H1 (cell line): Measurements from ENCODE around the gene APOL1. TPM values are rescaled to one million over a fixed set of nuclear protein-coding genes. Genes with fewer than 3 reads are reported as not detected.

Source experiments
- CTCF ChIA-PET: fragments of 300-600 bp; sonication (Branson Sonifier 250); formaldehyde crosslinking; loops from one replicate; lab custom pipeline; 2021; ENCODE audit not compliant: partially characterized antibody; lab: Charles Lee
- POLR2A ChIA-PET: fragments of 300-600 bp; sonication (Branson Sonifier 250); formaldehyde crosslinking; loops from one replicate; lab custom pipeline; 2021; ENCODE audit warnings: inconsistent platforms; ENCODE audit not compliant: partially characterized antibody; lab: Charles Lee
- DNase-seq, 2 experiments: peaks; one replicate each; pipeline versions ENCODE4 v3.0.0 to v3.0.0-alpha.2; 2010 to 2022; ENCODE audit warnings: low spot score in 2 of 2, low read depth in 1 of 2, mixed read lengths in 1 of 2
- FAIRE-seq: peaks from 2 replicates; lab custom pipeline; 2011; peaks lifted over from hg19 to GRCh38; lab: Jason Lieb, UNC
- H2AFZ ChIP-seq: 2 replicates; pipeline ENCODE4 v1.8.1; 2012; ENCODE audit warnings: low read length, inconsistent platforms
- H2AK5ac ChIP-seq: 2 replicates; pipeline ENCODE4 v1.6.1; 2013; ENCODE audit warnings: low read depth, low read length
- H2BK120ac ChIP-seq: replicated peaks from 2 replicates; pipeline ENCODE3; 2013; ENCODE audit warnings: low read depth, low read length, inconsistent platforms
- H2BK12ac ChIP-seq: 2 replicates; pipeline ENCODE4 v1.6.1; 2013; ENCODE audit warnings: low read depth, low read length
- H2BK15ac ChIP-seq: 2 replicates; pipeline ENCODE4 v1.6.1; 2013; ENCODE audit warnings: low read length
- H2BK20ac ChIP-seq: 2 replicates; pipeline ENCODE4 v1.6.1; 2013; ENCODE audit warnings: low read length
- H2BK5ac ChIP-seq: 2 replicates; pipeline ENCODE4 v1.6.1; 2013; ENCODE audit warnings: low read depth, low read length
- H3K14ac ChIP-seq: 2 replicates; pipeline ENCODE4 v1.6.1; 2013; ENCODE audit warnings: inconsistent platforms; ENCODE audit not compliant: insufficient read length
- H3K18ac ChIP-seq: 2 replicates; pipeline ENCODE4 v1.6.1; 2013; ENCODE audit warnings: low read length; ENCODE audit errors: extremely low read depth
- H3K23ac ChIP-seq: 2 replicates; pipeline ENCODE4 v1.6.1; 2013; ENCODE audit warnings: inconsistent platforms; ENCODE audit not compliant: insufficient read length
- H3K23me2 ChIP-seq: 2 replicates; pipeline ENCODE4 v1.6.1; 2013; ENCODE audit warnings: low read depth, low read length
- H3K27ac ChIP-seq: 2 replicates; pipeline ENCODE4 v1.6.1; 2011; ENCODE audit warnings: low read depth, low read length, inconsistent platforms
- H3K27me3 ChIP-seq, 4 experiments: replicated peaks in 1 of 4; 1 replicate in 1 of 4; 2 replicates in 3 of 4; pipeline versions ENCODE4 v1.6.1 to v1.8.1; 2011 to 2013; ENCODE audit warnings: low read length in 3 of 4, mild to moderate bottlenecking in 3 of 4, inconsistent platforms in 2 of 4, mixed read lengths in 2 of 4, moderate library complexity in 1 of 4; ENCODE audit not compliant: control insufficient read depth in 3 of 4, insufficient read depth in 3 of 4; ENCODE audit errors: extremely low read depth in 1 of 4
- H3K36me3 ChIP-seq, 4 experiments: 2 replicates each; pipeline versions ENCODE4 v1.6.1 to v1.8.1; 2011 to 2013; ENCODE audit warnings: mild to moderate bottlenecking in 4 of 4, low read length in 3 of 4, moderate library complexity in 2 of 4, control low read depth in 1 of 4, inconsistent platforms in 1 of 4; ENCODE audit not compliant: insufficient read depth in 4 of 4, control insufficient read depth in 2 of 4
- H3K4ac ChIP-seq: replicated peaks from 2 replicates; pipeline ENCODE3; 2013; ENCODE audit warnings: low read length, low read depth, mixed read lengths, inconsistent platforms; ENCODE audit not compliant: insufficient read length
- H3K4me1 ChIP-seq, 4 experiments: replicated peaks in 1 of 4; 1 replicate in 1 of 4; 2 replicates in 3 of 4; pipeline versions ENCODE4 v1.6.1 to v1.8.1; 2011 to 2013; ENCODE audit warnings: low read length in 3 of 4, inconsistent platforms in 2 of 4, mixed read lengths in 1 of 4; ENCODE audit not compliant: insufficient read depth in 4 of 4, control insufficient read depth in 3 of 4
- H3K4me2 ChIP-seq, 2 experiments: 2 replicates each; pipeline versions ENCODE4 v1.6.1 to v1.8.1; 2011 to 2013; ENCODE audit warnings: low read depth in 2 of 2, low read length in 2 of 2, control low read depth in 1 of 2, inconsistent platforms in 1 of 2, mild to moderate bottlenecking in 1 of 2; ENCODE audit not compliant: insufficient read depth in 1 of 2
- H3K4me3 ChIP-seq, 4 experiments: fragments of 200-600, 300-600 bp in 1 of 4; sonication (generic), shearing (Covaris generic), sonication (Bioruptor Twin) in 1 of 4; 2 replicates each; pipeline versions ENCODE4 v1.5.1 to v1.8.1; 2011 to 2016; ENCODE audit warnings: low read length in 4 of 4, low read depth in 3 of 4, control low read depth in 2 of 4, inconsistent platforms in 2 of 4, mild to moderate bottlenecking in 2 of 4, mixed read lengths in 1 of 4, moderate library complexity in 1 of 4; ENCODE audit not compliant: insufficient read depth in 2 of 4; ENCODE audit errors: extremely low read depth in 1 of 4
- H3K56ac ChIP-seq: replicated peaks from 2 replicates; pipeline ENCODE3; 2013; ENCODE audit warnings: low read depth, mild to moderate bottlenecking, mixed read lengths, low read length, inconsistent platforms; ENCODE audit not compliant: insufficient read length
- H3K79me1 ChIP-seq: 2 replicates; pipeline ENCODE4 v1.6.1; 2013; ENCODE audit warnings: low read depth, low read length, control low read depth
- H3K79me2 ChIP-seq, 2 experiments: 2 replicates each; pipeline versions ENCODE4 v1.6.1 to v1.8.1; 2012 to 2013; ENCODE audit warnings: low read length in 2 of 2, mild to moderate bottlenecking in 2 of 2, inconsistent platforms in 1 of 2; ENCODE audit not compliant: insufficient read depth in 2 of 2, control insufficient read depth in 1 of 2
- H3K9ac ChIP-seq, 4 experiments: replicated peaks in 1 of 4; 1 replicate in 1 of 4; 2 replicates in 3 of 4; pipeline versions ENCODE4 v1.6.1 to v1.8.1; 2011 to 2013; ENCODE audit warnings: low read depth in 3 of 4, low read length in 3 of 4, control low read depth in 2 of 4, mild to moderate bottlenecking in 2 of 4, moderate library complexity in 2 of 4, inconsistent platforms in 1 of 4; ENCODE audit errors: extremely low read depth in 1 of 4
- H3K9me3 ChIP-seq, 2 experiments: 2 replicates each; pipeline versions ENCODE4 v1.6.1 to v1.8.1; 2012 to 2013; ENCODE audit warnings: mild to moderate bottlenecking in 2 of 2, moderate library complexity in 2 of 2, control low read depth in 1 of 2, inconsistent platforms in 1 of 2, low read depth in 1 of 2, low read length in 1 of 2, mixed read lengths in 1 of 2; ENCODE audit not compliant: insufficient read depth in 2 of 2
- H4K20me1 ChIP-seq, 2 experiments: replicated peaks in 1 of 2; 2 replicates each; pipeline versions ENCODE3 to v1.8.1; 2011 to 2013; ENCODE audit warnings: inconsistent platforms in 2 of 2, low read length in 2 of 2, mild to moderate bottlenecking in 1 of 2; ENCODE audit not compliant: insufficient read depth in 2 of 2, control insufficient read depth in 1 of 2
- H4K5ac ChIP-seq: 2 replicates; pipeline ENCODE4 v1.6.1; 2013; ENCODE audit warnings: low read length, low read depth, mixed read lengths, inconsistent platforms; ENCODE audit not compliant: insufficient read length
- H4K8ac ChIP-seq: 2 replicates; pipeline ENCODE4 v1.8.0; 2013; ENCODE audit warnings: mild to moderate bottlenecking, moderate library complexity, low read length, inconsistent platforms; ENCODE audit not compliant: insufficient read depth; ENCODE audit errors: extremely low read depth
- H4K91ac ChIP-seq: replicated peaks from 2 replicates; pipeline ENCODE3; 2013; ENCODE audit warnings: low read length, mixed read lengths, inconsistent platforms; ENCODE audit not compliant: insufficient read length
- ATF3 ChIP-seq: IDR thresholded peaks from 2 replicates; pipeline ENCODE4 v1.6.1; 2011; ENCODE audit warnings: low read depth, mild to moderate bottlenecking, low read length; ENCODE audit not compliant: insufficient read depth
- CBX8 ChIP-seq: fragments of 300-800, 300-1000 bp; sonication (generic); IDR thresholded peaks from 2 replicates; pipeline ENCODE4 v1.7.1; 2016; ENCODE audit warnings: low read depth, low read length, borderline replicate concordance
- CTCF ChIP-seq, 3 experiments: IDR thresholded peaks; 1 replicate in 2 of 3; 2 replicates in 1 of 3; pipeline versions ENCODE4 v1.5.1 to v1.6.1; 2011; ENCODE audit warnings: low read length in 3 of 3, mild to moderate bottlenecking in 3 of 3, inconsistent platforms in 2 of 3, low read depth in 1 of 3, moderate library complexity in 1 of 3; ENCODE audit not compliant: insufficient read depth in 1 of 3; ENCODE audit errors: control extremely low read depth in 1 of 3
- EZH2 ChIP-seq: fragments of 200-600 bp; sonication (generic); IDR thresholded peaks from 2 replicates; pipeline ENCODE4 v1.7.1; 2012; ENCODE audit warnings: low read depth, mild to moderate bottlenecking, moderate library complexity, low read length, inconsistent platforms; ENCODE audit not compliant: severe bottlenecking
- MAFK ChIP-seq: IDR thresholded peaks from 2 replicates; pipeline ENCODE4 v1.6.1; 2012; ENCODE audit warnings: low read depth, mild to moderate bottlenecking, improper control_type of control experiment, low read length
- POLR2A ChIP-seq, 2 experiments: IDR thresholded peaks; 1 replicate in 1 of 2; 2 replicates in 1 of 2; pipeline ENCODE4 v1.6.1; 2011; ENCODE audit warnings: low read depth in 2 of 2, low read length in 2 of 2, mild to moderate bottlenecking in 2 of 2; ENCODE audit errors: control extremely low read depth in 1 of 2
- SP2 ChIP-seq: IDR thresholded peaks from 2 replicates; pipeline ENCODE4 v1.6.1; 2012; ENCODE audit warnings: mild to moderate bottlenecking, low read length, inconsistent platforms
- SUZ12 ChIP-seq: fragments of 200-600 bp; sonication (generic); IDR thresholded peaks from 2 replicates; pipeline ENCODE4 v1.6.1; 2012; ENCODE audit warnings: mild to moderate bottlenecking, inconsistent platforms, low read length, moderate library complexity, mixed read lengths
- YY1 ChIP-seq: IDR thresholded peaks from 2 replicates; pipeline ENCODE4 v1.6.1; 2011; ENCODE audit warnings: low read depth, mild to moderate bottlenecking, low read length
- ZNF274 ChIP-seq: IDR thresholded peaks from 2 replicates; pipeline ENCODE4 v1.7.0; 2012; ENCODE audit warnings: low read length, borderline replicate concordance; ENCODE audit errors: extremely low read depth
- WGBS, 2 experiments: shearing (Covaris generic) in 1 of 2; methylation state at CpG; one replicate each; pipeline versions ENCODE4 v1.1.6 to v1.1.7; 2013 to 2015; ENCODE audit warnings: low lambda C conversion rate in 2 of 2, mixed read lengths in 2 of 2, inconsistent platforms in 1 of 2, low coverage in 1 of 2, missing lambda C conversion rate in 1 of 2; ENCODE audit not compliant: insufficient replicate concordance in 2 of 2, insufficient coverage in 1 of 2, insufficient read length in 1 of 2; ENCODE audit errors: extremely low coverage in 1 of 2, missing lambda C conversion rate in 1 of 2; 5-methylcytosine and 5-hydroxymethylcytosine counted together
- polyA plus RNA-seq, 7 experiments: library from polyadenylated mRNA; depleted of rRNA in 3 of 7; stranded (reverse) in 5 of 7; unstranded in 2 of 7; fragments of >200 nt in 5 of 7; fragments of 200-250 nt in 2 of 7; gene quantifications; 1 replicate in 5 of 7; 2 replicates in 1 of 7; 4 replicates in 1 of 7; pipeline versions ENCODE4 v1.2.1 to v1.2.3, GENCODE V29; 2011 to 2013; ENCODE audit warnings: missing spikeins in 2 of 7, mixed read lengths in 2 of 7
- total RNA-seq: library from RNA; stranded (reverse); fragmentation: NEBNext Ultra II Directional; extraction: Animal tissue kit (Norgen Biotek cat#: 25700); gene quantifications from 2 replicates; pipeline ENCODE4 v1.2.1, GENCODE V29; 2021

The APOL1 gene
- total and polyA plus RNA-seq, 2 of the 8 experiments (the other 6 are each of a cell fraction or from before 2014, with no cell fraction given), result not detected

- Histone ChIP-seq H3K9ac (no peak overlapping the region), H3K4ac (no peak overlapping the region), H4K8ac (no peak overlapping the region), H3K27ac (no peak overlapping the region), H3K4me2 (no peak overlapping the region), H3K56ac (no peak overlapping the region), H2BK12ac (no peak overlapping the region), H3K79me2 (no peaks in the 10 kb centered on the region), H2BK120ac (no peak overlapping the region), H2AK5ac (no peak overlapping the region), H2AFZ (no peak overlapping the region), H2BK5ac (no peak overlapping the region), H3K79me1 (no peaks in the 10 kb centered on the region), H3K14ac (no peak overlapping the region), H3K9me3 (peaks cover 0 to 4% of the 10 kb centered on the region in 2 experiments; a peak in 1 of 4 replicates), H2BK20ac (no peak overlapping the region), H3K4me3 (no peak overlapping the region), H4K5ac (no peak overlapping the region), H4K91ac (no peak overlapping the region), H3K23me2 (no peaks in the 10 kb centered on the region), H3K27me3 (no peaks in the 10 kb centered on the region), H3K4me1 (no peaks in the 10 kb centered on the region), H3K23ac (no peak overlapping the region), H3K36me3 (no peaks in the 10 kb centered on the region), H3K18ac (no peak overlapping the region), H4K20me1 (no peaks in the 10 kb centered on the region), H2BK15ac (no peak overlapping the region)
- WGBS, 2 experiments, result 93% methylated on average over 1 of the region's 1 CpG; no CpG with 5 or more reads in 1 of the 2 experiments
- TF ChIP-seq ATF3, result no peak
- no peak for TF ChIP-seq POLR2A (IDR thresholded peaks at IDR 0.05; ENCODE audit: control extremely low read depth in 1 of 2, low read depth in 2 of 2, low read length in 2 of 2)
- no peak for TF ChIP-seq SP2
- no peak for TF ChIP-seq CTCF (IDR thresholded peaks at IDR 0.05; ENCODE audit: control extremely low read depth in 1 of 3, insufficient read depth in 1 of 3, low read depth in 1 of 3, low read length in 3 of 3)
- no peak for TF ChIP-seq ZNF274
- TF ChIP-seq EZH2, result no peak
- TF ChIP-seq SUZ12, result no peak
- TF ChIP-seq MAFK, result no peak
- TF ChIP-seq YY1, result no peak
- TF ChIP-seq CBX8, result no peak
- no peak for FAIRE-seq
- no peak for DNase-seq
- CTCF ChIA-PET, result interaction anchor here (1.6 kb wide), 2 partner anchors 9 to 13 kb away, joined by 3 to 7 read pairs; no protein-coding TSS in a partner anchor
- POLR2A ChIA-PET, result interaction anchor here (1.0 to 1.1 kb wide), 2 partner anchors 31 to 122 kb away, joined by 3 read pairs; partner anchors contain the start of gene APOL2
These were observed 44.7 kb upstream of the APOL1 start for GRCh38 chr22:36208162-36208765.
